ENCODE data around the gene LSM4. TPM values are rescaled to one million over a fixed set of nuclear protein-coding genes. Genes with fewer than 3 reads are reported as not detected.
A peak's percentile ranks its signal among the peaks of the same experiment; 100 is the strongest.

The LSM4 gene
- total and polyA plus RNA-seq, 2 of the 13 experiments (the other 11 are each of a cell fraction or from before 2014, with no cell fraction given), result 65.8 to 166 TPM

DNA sequence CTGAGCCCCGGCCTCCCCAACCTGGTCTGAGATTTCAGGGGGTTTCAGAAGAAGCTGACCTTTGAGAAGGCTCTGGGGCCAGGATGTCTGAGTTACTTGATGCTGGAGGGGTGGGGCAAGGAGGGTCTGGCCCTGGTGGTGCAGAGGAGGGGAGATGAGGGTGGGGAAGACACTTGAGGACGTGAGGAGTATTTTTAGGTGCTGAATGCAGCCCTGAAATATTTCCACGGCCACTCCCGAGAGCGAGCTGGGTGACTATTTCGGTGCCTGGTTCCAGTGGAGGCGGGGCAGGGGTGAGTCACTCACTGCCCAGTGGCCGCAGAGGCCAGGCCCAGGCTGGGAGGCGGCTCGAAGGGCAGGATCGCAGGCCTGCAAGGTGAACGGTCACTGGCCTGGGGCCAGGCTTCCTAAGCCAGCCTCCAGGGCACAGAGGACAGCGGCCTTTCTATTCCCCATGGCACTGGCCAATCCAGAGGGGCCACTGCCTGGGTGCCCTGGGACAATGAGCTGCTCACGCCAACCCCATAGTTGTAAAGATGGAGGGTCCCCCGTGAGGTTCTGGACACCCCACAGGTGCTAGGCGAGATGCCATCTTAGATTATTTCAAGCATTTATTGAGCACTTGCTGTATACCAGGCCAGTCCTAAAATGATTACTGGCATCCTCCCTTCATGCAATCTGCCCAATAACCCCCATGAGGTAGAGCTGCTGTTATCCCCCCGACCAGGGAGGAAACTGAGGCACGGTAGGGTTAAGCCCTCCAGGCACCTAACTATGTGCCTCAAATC is 21.8 kb downstream of the LSM4 start (continued):
- TF ChIP-seq UBTF (CRISPR knock-in tag; IDR thresholded peaks at IDR 0.05) (peak; percentile 75), ZNF232 (CRISPR knock-in tag; IDR thresholded peaks at IDR 0.05; ENCODE audit: borderline replicate concordance) (peak; percentile 62; the same call in 1 of the 2 replicates), ZSCAN9 (CRISPR knock-in tag; IDR thresholded peaks at IDR 0.05; ENCODE audit: borderline replicate concordance) (no peak), FIP1L1 (IDR thresholded peaks at IDR 0.05; ENCODE audit: borderline replicate concordance, insufficient read depth, low read depth, low read length) (no peak), ZNF225 (CRISPR knock-in tag; IDR thresholded peaks at IDR 0.05) (no peak), ZNF558 (CRISPR knock-in tag; IDR thresholded peaks at IDR 0.05; ENCODE audit: borderline replicate concordance) (no peak), ZNF30 (CRISPR knock-in tag; IDR thresholded peaks at IDR 0.05) (no peak), SOX13 (IDR thresholded peaks at IDR 0.05) (no peak), SOX13 (CRISPR knock-in tag; conservative IDR thresholded peaks at IDR 0.05 in 1 of 2, IDR thresholded peaks at IDR 0.05 in 1 of 2) (peak in 1 of 2 experiments; percentile 45; a peak in 1 of 4 replicates), ZFX (CRISPR knock-in tag; IDR thresholded peaks at IDR 0.05; ENCODE audit: low read depth) (peak; percentile 85), ZNF674 (CRISPR knock-in tag; IDR thresholded peaks at IDR 0.05; ENCODE audit: low read depth) (no peak), MED1 (CRISPR knock-in tag; IDR thresholded peaks at IDR 0.05) (peak; percentile 70), ZNF577 (CRISPR knock-in tag; IDR thresholded peaks at IDR 0.05; ENCODE audit: borderline replicate concordance, low read depth) (no peak), ZNF598 (CRISPR knock-in tag; IDR thresholded peaks at IDR 0.05; ENCODE audit: borderline replicate concordance) (no peak), MYC (CRISPR knock-in tag; IDR thresholded peaks at IDR 0.05; ENCODE audit: borderline replicate concordance) (peak; percentile 40; the same call in 1 of the 2 replicates), POGZ (CRISPR knock-in tag; IDR thresholded peaks at IDR 0.05) (peak; percentile 65), ZNF567 (CRISPR knock-in tag; IDR thresholded peaks at IDR 0.05; ENCODE audit: borderline replicate concordance) (no peak), ZBTB2 (CRISPR knock-in tag; IDR thresholded peaks at IDR 0.05; ENCODE audit: low read depth) (no peak)
- TF ChIP-seq, protein P1, sequence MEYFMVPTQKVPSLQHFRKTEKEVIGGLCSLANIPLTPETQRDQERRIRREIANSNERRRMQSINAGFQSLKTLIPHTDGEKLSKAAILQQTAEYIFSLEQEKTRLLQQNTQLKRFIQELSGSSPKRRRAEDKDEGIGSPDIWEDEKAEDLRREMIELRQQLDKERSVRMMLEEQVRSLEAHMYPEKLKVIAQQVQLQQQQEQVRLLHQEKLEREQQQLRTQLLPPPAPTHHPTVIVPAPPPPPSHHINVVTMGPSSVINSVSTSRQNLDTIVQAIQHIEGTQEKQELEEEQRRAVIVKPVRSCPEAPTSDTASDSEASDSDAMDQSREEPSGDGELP (IDR thresholded peaks at IDR 0.05; ENCODE audit: borderline replicate concordance, low read depth), result no peak
- TF ChIP-seq, protein P2, sequence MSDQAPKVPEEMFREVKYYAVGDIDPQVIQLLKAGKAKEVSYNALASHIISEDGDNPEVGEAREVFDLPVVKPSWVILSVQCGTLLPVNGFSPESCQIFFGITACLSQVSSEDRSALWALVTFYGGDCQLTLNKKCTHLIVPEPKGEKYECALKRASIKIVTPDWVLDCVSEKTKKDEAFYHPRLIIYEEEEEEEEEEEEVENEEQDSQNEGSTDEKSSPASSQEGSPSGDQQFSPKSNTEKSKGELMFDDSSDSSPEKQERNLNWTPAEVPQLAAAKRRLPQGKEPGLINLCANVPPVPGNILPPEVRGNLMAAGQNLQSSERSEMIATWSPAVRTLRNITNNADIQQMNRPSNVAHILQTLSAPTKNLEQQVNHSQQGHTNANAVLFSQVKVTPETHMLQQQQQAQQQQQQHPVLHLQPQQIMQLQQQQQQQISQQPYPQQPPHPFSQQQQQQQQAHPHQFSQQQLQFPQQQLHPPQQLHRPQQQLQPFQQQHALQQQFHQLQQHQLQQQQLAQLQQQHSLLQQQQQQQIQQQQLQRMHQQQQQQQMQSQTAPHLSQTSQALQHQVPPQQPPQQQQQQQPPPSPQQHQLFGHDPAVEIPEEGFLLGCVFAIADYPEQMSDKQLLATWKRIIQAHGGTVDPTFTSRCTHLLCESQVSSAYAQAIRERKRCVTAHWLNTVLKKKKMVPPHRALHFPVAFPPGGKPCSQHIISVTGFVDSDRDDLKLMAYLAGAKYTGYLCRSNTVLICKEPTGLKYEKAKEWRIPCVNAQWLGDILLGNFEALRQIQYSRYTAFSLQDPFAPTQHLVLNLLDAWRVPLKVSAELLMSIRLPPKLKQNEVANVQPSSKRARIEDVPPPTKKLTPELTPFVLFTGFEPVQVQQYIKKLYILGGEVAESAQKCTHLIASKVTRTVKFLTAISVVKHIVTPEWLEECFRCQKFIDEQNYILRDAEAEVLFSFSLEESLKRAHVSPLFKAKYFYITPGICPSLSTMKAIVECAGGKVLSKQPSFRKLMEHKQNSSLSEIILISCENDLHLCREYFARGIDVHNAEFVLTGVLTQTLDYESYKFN (CRISPR knock-in tag; conservative IDR thresholded peaks at IDR 0.05), result peak; percentile 33; the same call in 1 of the 2 replicates
